ENCODE data around the gene GRIK4.

GRIK4 gene

GRCh38 chr11:120635136-120635810, 123.7 kb downstream of the GRIK4 start:
- no peak for DNase-seq (ENCODE audit: low read depth)

GRCh38 chr11:120637131-120637530, 125.6 kb downstream of the GRIK4 start:
- DNase-seq (ENCODE audit: low read depth): no peak

GRCh38 chr11:120642196-120642894, 130.8 kb downstream of the GRIK4 start:
- no peak for DNase-seq (ENCODE audit: low read depth)

GRCh38 chr11:120643284-120643683, 131.7 kb downstream of the GRIK4 start:
- no peak for DNase-seq (ENCODE audit: low read depth)

GRCh38 chr11:120645639-120646038, 134.1 kb downstream of the GRIK4 start:
- no peak for DNase-seq (ENCODE audit: low read depth)

GRCh38 chr11:120646206-120646605, 134.7 kb downstream of the GRIK4 start:
- DNase-seq (ENCODE audit: low read depth): no peak

GRCh38 chr11:120647681-120648080, 136.1 kb downstream of the GRIK4 start:
- DNase-seq (ENCODE audit: low read depth): no peak

- no peak for DNase-seq (ENCODE audit: low read depth)
These were observed 137.2 kb downstream of the GRIK4 start for GRCh38 chr11:120648771-120649170.

- no peak for DNase-seq (ENCODE audit: low read depth)
These were observed 137.8 kb downstream of the GRIK4 start for GRCh38 chr11:120649316-120649715.

- no peak for DNase-seq (ENCODE audit: low read depth)
These were observed 139.8 kb downstream of the GRIK4 start for GRCh38 chr11:120651396-120651795.

- no peak for DNase-seq (ENCODE audit: low read depth)
These were observed 140.3 kb downstream of the GRIK4 start for GRCh38 chr11:120651836-120652235.

GRCh38 chr11:120652705-120653335, 141.3 kb downstream of the GRIK4 start:
- no peak for DNase-seq (ENCODE audit: low read depth)

- DNase-seq (ENCODE audit: low read depth): no peak
These were observed 144.0 kb downstream of the GRIK4 start for GRCh38 chr11:120655589-120655988.

GRCh38 chr11:120657306-120658070, 145.9 kb downstream of the GRIK4 start:
- no peak for DNase-seq (ENCODE audit: low read depth)

GRCh38 chr11:120658071-120658423, 146.5 kb downstream of the GRIK4 start:
- no peak for DNase-seq (ENCODE audit: low read depth)

GRCh38 chr11:120659076-120659475, 147.5 kb downstream of the GRIK4 start:
- no peak for DNase-seq (ENCODE audit: low read depth)

GRCh38 chr11:120660024-120660565, 148.5 kb downstream of the GRIK4 start:
- no peak for DNase-seq (ENCODE audit: low read depth)

GRCh38 chr11:120662071-120662676, 150.6 kb downstream of the GRIK4 start:
- DNase-seq (ENCODE audit: low read depth): no peak

- DNase-seq (ENCODE audit: low read depth): no peak
These were observed 151.6 kb downstream of the GRIK4 start for GRCh38 chr11:120663142-120663541.

- no peak for DNase-seq (ENCODE audit: low read depth)
These were observed 154.6 kb downstream of the GRIK4 start for GRCh38 chr11:120666121-120666639.

GRCh38 chr11:120667281-120667680, 155.7 kb downstream of the GRIK4 start:
- no peak for DNase-seq (ENCODE audit: low read depth)

- DNase-seq (ENCODE audit: low read depth): no peak
These were observed 156.4 kb downstream of the GRIK4 start for GRCh38 chr11:120667934-120668333.

Data from stimulated activated CD8-positive, alpha-beta memory T cell treated with anti-CD3 and anti-CD28 coated beads, Interleukin-12 subunit alpha, Interleukin-12 subunit beta, amount 100 ng/mL, for 4 hours (primary cell).